Ovary (tissue), 3 donors: ENCODE data around the gene IRGQ.

ENCODE experiments used
- EP300 ChIP-seq: sonication (generic); formaldehyde crosslinking; IDR thresholded peaks from one replicate; pipeline ENCODE4 v1.6.1; 2017; ENCODE audit warnings: antibody characterized with exemption
- POLR2A ChIP-seq: fragments of 450-650 bp; IDR thresholded peaks from one replicate; pipeline ENCODE4 v1.6.1; 2017; ENCODE audit warnings: antibody characterized with exemption, mild to moderate bottlenecking, moderate library complexity
- TF ChIP-seq, protein P1 (sequence below), 3 donors: fragments of 450-650 bp in 2 of 3; fragments of 200-600 bp in 1 of 3; IDR thresholded peaks; one replicate each; pipeline versions ENCODE4 v1.5.1 to v1.8.0; 2016 to 2022; ENCODE audit warnings: antibody characterized with exemption in 3 of 3, mild to moderate bottlenecking in 1 of 3
- donor health status: DM: no; HTN: no; CAD: no.

- TF ChIP-seq, protein P1, sequence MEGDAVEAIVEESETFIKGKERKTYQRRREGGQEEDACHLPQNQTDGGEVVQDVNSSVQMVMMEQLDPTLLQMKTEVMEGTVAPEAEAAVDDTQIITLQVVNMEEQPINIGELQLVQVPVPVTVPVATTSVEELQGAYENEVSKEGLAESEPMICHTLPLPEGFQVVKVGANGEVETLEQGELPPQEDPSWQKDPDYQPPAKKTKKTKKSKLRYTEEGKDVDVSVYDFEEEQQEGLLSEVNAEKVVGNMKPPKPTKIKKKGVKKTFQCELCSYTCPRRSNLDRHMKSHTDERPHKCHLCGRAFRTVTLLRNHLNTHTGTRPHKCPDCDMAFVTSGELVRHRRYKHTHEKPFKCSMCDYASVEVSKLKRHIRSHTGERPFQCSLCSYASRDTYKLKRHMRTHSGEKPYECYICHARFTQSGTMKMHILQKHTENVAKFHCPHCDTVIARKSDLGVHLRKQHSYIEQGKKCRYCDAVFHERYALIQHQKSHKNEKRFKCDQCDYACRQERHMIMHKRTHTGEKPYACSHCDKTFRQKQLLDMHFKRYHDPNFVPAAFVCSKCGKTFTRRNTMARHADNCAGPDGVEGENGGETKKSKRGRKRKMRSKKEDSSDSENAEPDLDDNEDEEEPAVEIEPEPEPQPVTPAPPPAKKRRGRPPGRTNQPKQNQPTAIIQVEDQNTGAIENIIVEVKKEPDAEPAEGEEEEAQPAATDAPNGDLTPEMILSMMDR (IDR thresholded peaks at IDR 0.05) = no peak
- no peak for TF ChIP-seq POLR2A
- TF ChIP-seq EP300 = no peak
Observed at GRCh38 chr19:43640424-43640757, 44.5 kb upstream of the IRGQ start.
